Peyer's patch (tissue), 4 donors: Measurements from ENCODE around the gene TCF4.

Experiments used
- POLR2A ChIP-seq, 2 donors: fragments of 450-650 bp; IDR thresholded peaks; one replicate each; pipeline ENCODE4 v1.5.1; 2017; ENCODE audit warnings: antibody characterized with exemption in 2 of 2, mild to moderate bottlenecking in 2 of 2, moderate library complexity in 2 of 2
- TF ChIP-seq, protein P1 (sequence below), 6 experiments: fragments of 450-650 bp in 4 of 6; fragments of 200-600 bp in 2 of 6; sonication (generic) in 1 of 6; IDR thresholded peaks; one replicate each; pipeline ENCODE4 v1.5.1; 2017 to 2019; ENCODE audit warnings: antibody characterized with exemption in 6 of 6, mild to moderate bottlenecking in 3 of 6, moderate library complexity in 1 of 6

DNA sequence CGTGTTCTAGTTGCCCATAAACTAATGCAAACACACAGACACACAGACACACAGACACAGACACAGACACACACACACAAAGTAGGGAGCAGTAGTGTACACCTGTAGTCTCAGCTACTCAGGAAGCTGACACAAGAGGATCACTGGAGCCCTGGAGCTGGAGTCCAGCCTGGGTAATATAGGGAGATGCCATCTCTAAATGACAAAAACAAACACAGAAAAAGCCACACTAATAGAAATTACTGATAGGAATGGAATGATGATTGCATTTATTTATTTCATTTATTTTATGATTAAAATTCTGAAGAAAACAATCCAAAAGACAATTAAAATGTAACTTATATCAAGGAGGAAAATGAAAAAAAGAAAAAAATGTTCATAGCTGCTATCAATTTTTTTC lies 30.8 kb downstream of the TCF4 start:
- TF ChIP-seq, protein P1, sequence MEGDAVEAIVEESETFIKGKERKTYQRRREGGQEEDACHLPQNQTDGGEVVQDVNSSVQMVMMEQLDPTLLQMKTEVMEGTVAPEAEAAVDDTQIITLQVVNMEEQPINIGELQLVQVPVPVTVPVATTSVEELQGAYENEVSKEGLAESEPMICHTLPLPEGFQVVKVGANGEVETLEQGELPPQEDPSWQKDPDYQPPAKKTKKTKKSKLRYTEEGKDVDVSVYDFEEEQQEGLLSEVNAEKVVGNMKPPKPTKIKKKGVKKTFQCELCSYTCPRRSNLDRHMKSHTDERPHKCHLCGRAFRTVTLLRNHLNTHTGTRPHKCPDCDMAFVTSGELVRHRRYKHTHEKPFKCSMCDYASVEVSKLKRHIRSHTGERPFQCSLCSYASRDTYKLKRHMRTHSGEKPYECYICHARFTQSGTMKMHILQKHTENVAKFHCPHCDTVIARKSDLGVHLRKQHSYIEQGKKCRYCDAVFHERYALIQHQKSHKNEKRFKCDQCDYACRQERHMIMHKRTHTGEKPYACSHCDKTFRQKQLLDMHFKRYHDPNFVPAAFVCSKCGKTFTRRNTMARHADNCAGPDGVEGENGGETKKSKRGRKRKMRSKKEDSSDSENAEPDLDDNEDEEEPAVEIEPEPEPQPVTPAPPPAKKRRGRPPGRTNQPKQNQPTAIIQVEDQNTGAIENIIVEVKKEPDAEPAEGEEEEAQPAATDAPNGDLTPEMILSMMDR (IDR thresholded peaks at IDR 0.05), result no peak
- no peak for TF ChIP-seq POLR2A (IDR thresholded peaks at IDR 0.05)
